ENCODE measurements around the gene AP1G1.

DNA sequence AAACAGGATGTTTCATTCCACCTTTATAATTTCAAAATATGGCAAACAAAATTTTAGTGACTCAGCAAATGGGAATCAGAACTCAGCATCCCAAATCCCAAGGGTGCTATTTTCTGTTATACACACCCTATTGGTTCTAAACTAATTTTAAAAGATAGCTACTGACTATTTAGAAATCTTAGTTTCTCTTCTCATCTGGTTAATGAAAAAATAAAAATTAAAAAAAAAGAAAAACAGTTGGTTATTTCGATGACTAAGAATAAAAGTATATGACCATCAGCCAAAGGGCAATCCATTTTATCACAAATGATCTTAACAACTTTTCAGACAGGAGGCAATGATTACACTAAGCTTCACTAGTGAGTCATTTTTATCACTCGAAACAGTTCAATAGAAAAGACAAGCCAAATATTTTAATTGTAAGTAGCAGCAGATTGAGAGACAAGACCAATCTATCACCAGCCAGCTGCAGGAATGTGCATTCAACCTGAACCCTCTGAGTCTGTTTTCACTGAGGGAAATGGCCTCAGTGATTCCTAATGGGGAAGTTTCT is 99.3 kb downstream of the AP1G1 start:
- TF ChIP-seq, protein P1, sequence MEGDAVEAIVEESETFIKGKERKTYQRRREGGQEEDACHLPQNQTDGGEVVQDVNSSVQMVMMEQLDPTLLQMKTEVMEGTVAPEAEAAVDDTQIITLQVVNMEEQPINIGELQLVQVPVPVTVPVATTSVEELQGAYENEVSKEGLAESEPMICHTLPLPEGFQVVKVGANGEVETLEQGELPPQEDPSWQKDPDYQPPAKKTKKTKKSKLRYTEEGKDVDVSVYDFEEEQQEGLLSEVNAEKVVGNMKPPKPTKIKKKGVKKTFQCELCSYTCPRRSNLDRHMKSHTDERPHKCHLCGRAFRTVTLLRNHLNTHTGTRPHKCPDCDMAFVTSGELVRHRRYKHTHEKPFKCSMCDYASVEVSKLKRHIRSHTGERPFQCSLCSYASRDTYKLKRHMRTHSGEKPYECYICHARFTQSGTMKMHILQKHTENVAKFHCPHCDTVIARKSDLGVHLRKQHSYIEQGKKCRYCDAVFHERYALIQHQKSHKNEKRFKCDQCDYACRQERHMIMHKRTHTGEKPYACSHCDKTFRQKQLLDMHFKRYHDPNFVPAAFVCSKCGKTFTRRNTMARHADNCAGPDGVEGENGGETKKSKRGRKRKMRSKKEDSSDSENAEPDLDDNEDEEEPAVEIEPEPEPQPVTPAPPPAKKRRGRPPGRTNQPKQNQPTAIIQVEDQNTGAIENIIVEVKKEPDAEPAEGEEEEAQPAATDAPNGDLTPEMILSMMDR (IDR thresholded peaks at IDR 0.05), result peak in 1 of 6 experiments; percentile 8
- no peak for TF ChIP-seq POLR2A (IDR thresholded peaks at IDR 0.05)
